Uterus (tissue), 2 donors: ENCODE measurements around the gene NCAM1.

Source experiments
- POLR2A ChIP-seq, 2 donors: fragments of 450-650 bp; IDR thresholded peaks; one replicate each; pipeline ENCODE4 v1.6.1; 2016; ENCODE audit warnings: antibody characterized with exemption in 2 of 2, mild to moderate bottlenecking in 1 of 2, moderate library complexity in 1 of 2
- TF ChIP-seq, protein P1 (sequence below), 4 experiments: fragments of 200-600 bp in 2 of 4; fragments of 450-650 bp in 2 of 4; sonication (generic) in 2 of 4; IDR thresholded peaks; one replicate each; pipeline ENCODE4 v1.5.1; 2016 to 2019; ENCODE audit warnings: antibody characterized with exemption in 4 of 4, mild to moderate bottlenecking in 2 of 4, moderate library complexity in 1 of 4

- TF ChIP-seq, protein P1, sequence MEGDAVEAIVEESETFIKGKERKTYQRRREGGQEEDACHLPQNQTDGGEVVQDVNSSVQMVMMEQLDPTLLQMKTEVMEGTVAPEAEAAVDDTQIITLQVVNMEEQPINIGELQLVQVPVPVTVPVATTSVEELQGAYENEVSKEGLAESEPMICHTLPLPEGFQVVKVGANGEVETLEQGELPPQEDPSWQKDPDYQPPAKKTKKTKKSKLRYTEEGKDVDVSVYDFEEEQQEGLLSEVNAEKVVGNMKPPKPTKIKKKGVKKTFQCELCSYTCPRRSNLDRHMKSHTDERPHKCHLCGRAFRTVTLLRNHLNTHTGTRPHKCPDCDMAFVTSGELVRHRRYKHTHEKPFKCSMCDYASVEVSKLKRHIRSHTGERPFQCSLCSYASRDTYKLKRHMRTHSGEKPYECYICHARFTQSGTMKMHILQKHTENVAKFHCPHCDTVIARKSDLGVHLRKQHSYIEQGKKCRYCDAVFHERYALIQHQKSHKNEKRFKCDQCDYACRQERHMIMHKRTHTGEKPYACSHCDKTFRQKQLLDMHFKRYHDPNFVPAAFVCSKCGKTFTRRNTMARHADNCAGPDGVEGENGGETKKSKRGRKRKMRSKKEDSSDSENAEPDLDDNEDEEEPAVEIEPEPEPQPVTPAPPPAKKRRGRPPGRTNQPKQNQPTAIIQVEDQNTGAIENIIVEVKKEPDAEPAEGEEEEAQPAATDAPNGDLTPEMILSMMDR (IDR thresholded peaks at IDR 0.05) = no peak
- TF ChIP-seq POLR2A (IDR thresholded peaks at IDR 0.05) = no peak
Measured at GRCh38 chr11:113319085-113319484, 357.9 kb downstream of the NCAM1 start.
